OCI-LY7 (cell line): Measurements from ENCODE around the gene SERTAD2. TPM values are rescaled to one million over a fixed set of nuclear protein-coding genes. Genes with fewer than 3 reads are reported as not detected.

Source experiments
- BruUV-seq: library from RNA; stranded (reverse); fragments of 400-500 nt; replicated peaks from 2 replicates; lab custom pipeline; 2021; lab: Mats Ljungman, UMichigan
- CTCF ChIA-PET: fragments of 300-600 bp; sonication (Branson Sonifier 250); formaldehyde crosslinking; loops from one replicate; lab custom pipeline; 2022; ENCODE audit warnings: antibody characterized with exemption; ENCODE audit not compliant: unreplicated experiment; lab: Charles Lee
- POLR2A ChIA-PET: fragments of 300-600 bp; sonication (Branson Sonifier 250); formaldehyde crosslinking; loops from one replicate; lab custom pipeline; 2022; ENCODE audit warnings: antibody characterized with exemption; lab: Charles Lee
- DNase-seq: peaks from one replicate; pipeline ENCODE4 v3.0.0-alpha.2; 2015; ENCODE audit warnings: low spot score
- H2AFZ ChIP-seq: fragments of 200-600 bp; sonication (generic), shearing (Covaris generic); 2 replicates; pipeline ENCODE4 v1.6.1; 2014; ENCODE audit warnings: mild to moderate bottlenecking, antibody characterized with exemption, low read length, moderate library complexity
- H3K27ac ChIP-seq: fragments of 200-600 bp; sonication (generic); 2 replicates; pipeline ENCODE4 v1.5.1; 2014; ENCODE audit warnings: mixed run types, low read depth, mild to moderate bottlenecking, moderate library complexity, low read length, inconsistent platforms; ENCODE audit not compliant: poor library complexity, severe bottlenecking
- H3K36me3 ChIP-seq: fragments of 200-600 bp; sonication (generic); 2 replicates; pipeline ENCODE4 v1.6.1; 2014; ENCODE audit warnings: mild to moderate bottlenecking, antibody characterized with exemption, low read length, moderate library complexity, mixed read lengths; ENCODE audit not compliant: insufficient read depth
- H3K4me1 ChIP-seq: fragments of 200-600 bp; sonication (generic); 2 replicates; pipeline ENCODE4 v1.5.1; 2014; ENCODE audit warnings: mild to moderate bottlenecking, low read length; ENCODE audit not compliant: insufficient read depth, poor library complexity, severe bottlenecking
- H3K4me2 ChIP-seq: fragments of 200-600 bp; sonication (generic); 2 replicates; pipeline ENCODE4 v1.6.1; 2014; ENCODE audit warnings: mild to moderate bottlenecking, low read length
- H3K4me3 ChIP-seq: fragments of 200-600 bp; sonication (generic); 2 replicates; pipeline ENCODE4 v1.5.1; 2014; ENCODE audit warnings: mild to moderate bottlenecking, low read depth, low read length; ENCODE audit not compliant: poor library complexity, severe bottlenecking
- H3K79me2 ChIP-seq: fragments of 200-600 bp; sonication (generic); 2 replicates; pipeline ENCODE4 v1.6.1; 2016; ENCODE audit warnings: low read depth, mild to moderate bottlenecking, low read length, moderate library complexity, mixed read lengths; ENCODE audit not compliant: insufficient read depth
- H3K9me2 ChIP-seq: fragments of 200-600 bp; sonication (generic); 2 replicates; pipeline ENCODE4 v1.6.1; 2016; ENCODE audit warnings: mild to moderate bottlenecking, low read length, mixed read lengths; ENCODE audit not compliant: insufficient read depth
- H3K9me3 ChIP-seq: fragments of 200-600 bp; sonication (generic); 2 replicates; pipeline ENCODE4 v1.6.1; 2014; ENCODE audit warnings: mild to moderate bottlenecking, mixed run types, low read length, mixed read lengths
- H4K20me1 ChIP-seq: fragments of 200-600 bp; sonication (generic); 2 replicates; pipeline ENCODE4 v1.6.1; 2014; ENCODE audit warnings: mild to moderate bottlenecking, antibody characterized with exemption, low read length, moderate library complexity, mixed read lengths; ENCODE audit not compliant: insufficient read depth
- CTCF ChIP-seq: fragments of 200-600 bp; sonication (generic); conservative IDR thresholded peaks from 2 replicates; pipeline ENCODE4 v1.5.1; 2014; ENCODE audit warnings: mild to moderate bottlenecking, antibody characterized with exemption, low read length, moderate library complexity, mixed read lengths
- EZH2phosphoT487 ChIP-seq: fragments of 200-600 bp; sonication (generic); IDR thresholded peaks from 2 replicates; pipeline ENCODE4 v1.6.1; 2018; ENCODE audit warnings: low read depth, borderline replicate concordance, mild to moderate bottlenecking, mixed run types, antibody characterized with exemption, low read length, moderate library complexity, mixed read lengths
- intact Hi-C: fragments of 100-400 bp; cut with micrococcal nuclease; formaldehyde crosslinking; loops from one replicate; pipeline ENCODE4 v1.10.0; 2022; ENCODE audit not compliant: unreplicated experiment
- total RNA-seq, 2 experiments: library from RNA; depleted of rRNA in 1 of 2; stranded (reverse); fragments of >200 nt in 1 of 2; shearing (Covaris generic) in 1 of 2; gene quantifications; 2 replicates each; pipeline ENCODE4 v1.2.3, GENCODE V29; 2014 to 2022

The SERTAD2 gene
- total RNA-seq, 2 experiments from 2014 or later: 11.5 to 54.5 TPM

GRCh38 chr2:64650296-64650695 lies 3.4 kb downstream of the SERTAD2 start:
- H3K4me3 ChIP-seq: peak overlapping the region; percentile 93
- H3K4me1 ChIP-seq: peaks cover 74% of the 10 kb centered on the region
- ChIA-PET CTCF (interaction anchor here (1.4 kb wide), 1 partner anchor 77 kb away, joined by 3 read pairs; no protein-coding TSS in a partner anchor), POLR2A (interaction anchor here (0.8 to 12.0 kb wide), 9 partner anchors 8 to 265 kb away, joined by 3 to 324 read pairs (median 10); no protein-coding TSS in a partner anchor)
- BruUV-seq: no TSS peak
- no peak overlapping the region for H2AFZ ChIP-seq
- peaks cover 64% of the 10 kb centered on the region for H4K20me1 ChIP-seq
- peaks cover 10% of the 10 kb centered on the region; the same call in 1 of the 2 replicates for H3K36me3 ChIP-seq
- TF ChIP-seq CTCF: no peak
- no peak for TF ChIP-seq EZH2phosphoT487
- H3K27ac ChIP-seq: no peak overlapping the region
- peaks cover 95% of the 10 kb centered on the region for H3K79me2 ChIP-seq
- no peaks in the 10 kb centered on the region for H3K9me3 ChIP-seq
- intact Hi-C loops: no loop called here
- peak overlapping the region; percentile 88 for H3K4me2 ChIP-seq
- no peaks in the 10 kb centered on the region for H3K9me2 ChIP-seq
- DNase-seq: no peak

DNA sequence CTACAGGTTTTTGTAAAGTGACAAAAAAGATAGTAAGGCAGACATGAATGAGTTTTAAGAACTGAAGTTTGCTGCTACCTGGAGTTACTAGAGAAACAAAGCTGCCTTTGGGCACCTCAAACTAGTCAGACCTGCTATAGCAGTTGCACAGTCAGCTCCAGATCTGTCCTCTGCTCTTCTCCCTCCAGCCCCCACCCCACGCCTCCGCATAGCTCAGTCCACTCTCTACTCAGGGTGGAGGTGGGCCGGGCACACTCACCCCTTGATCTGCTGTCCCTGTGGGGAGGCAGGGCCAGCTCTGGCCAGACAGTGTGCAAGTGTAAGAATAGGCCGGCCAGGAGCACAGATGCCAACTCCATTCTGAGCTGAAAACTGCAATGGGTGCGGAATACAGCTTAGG lies 4.1 kb downstream of the SERTAD2 start:
- intact Hi-C loops: no loop called here

More for the DNA sequence above, 4.1 kb downstream of the SERTAD2 start:
- TF ChIP-seq EZH2phosphoT487 (no peak), CTCF (no peak)
- Histone ChIP-seq H2AFZ (no peak overlapping the region), H3K9me2 (no peaks in the 10 kb centered on the region), H4K20me1 (peaks cover 67% of the 10 kb centered on the region), H3K4me1 (peaks cover 73% of the 10 kb centered on the region), H3K9me3 (no peaks in the 10 kb centered on the region), H3K27ac (peak overlapping the region; percentile 27), H3K79me2 (peaks cover 95% of the 10 kb centered on the region), H3K36me3 (peaks cover 10% of the 10 kb centered on the region; the same call in 1 of the 2 replicates), H3K4me3 (peak overlapping the region; percentile 38), H3K4me2 (peak overlapping the region; percentile 96)
- DNase-seq: no peak
- CTCF ChIA-PET: interaction anchor here (0.5 to 1.4 kb wide), 2 partner anchors 77 to 143 kb away, joined by 3 read pairs; no protein-coding TSS in a partner anchor
- BruUV-seq: no TSS peak
- POLR2A ChIA-PET: interaction anchor here (0.6 to 12.0 kb wide), 11 partner anchors 8 to 911 kb away, joined by 3 to 324 read pairs (median 3); no protein-coding TSS in a partner anchor
